Pancreas (tissue), 10 donors: ENCODE results near the gene SIT1. TPM values are rescaled to one million over a fixed set of nuclear protein-coding genes. Genes with fewer than 3 reads are reported as not detected.
A peak's percentile ranks its signal among the peaks of the same experiment; 100 is the strongest.
"Not testable (repeated sequence)": the region's sequence is repeated elsewhere in the genome, so short reads cannot be mapped to it uniquely, and the experiment has no call there.

Experiments
- ATAC-seq, 4 donors: fragments of 200-7000 bp; cut with Tn5 transposase; one replicate each; pipeline versions ENCODE4 v1.8.0 to v1.9.1; 2020; ENCODE audit warnings: mild to moderate bottlenecking in 4 of 4, moderate library complexity in 4 of 4
- DNase-seq, 6 donors: peaks; one replicate each; pipeline ENCODE4 v3.0.0-alpha.2; 2020
- FAIRE-seq: peaks from 2 replicates; lab custom pipeline; 2012; peaks lifted over from hg19 to GRCh38; lab: Jason Lieb, UNC
- H3K27ac ChIP-seq, 4 donors: fragments of 200-600 bp; sonication (generic); 1 replicate in 3 of 4; 2 replicates in 1 of 4; pipeline versions ENCODE4 v1.5.0 to v1.8.0; 2020
- H3K27me3 ChIP-seq, 4 donors: fragments of 200-600 bp; one replicate each; pipeline ENCODE4 v1.8.0; 2021
- H3K36me3 ChIP-seq, 3 donors: fragments of 200-600 bp; sonication (generic) in 1 of 3; one replicate each; pipeline versions ENCODE4 v1.5.0 to v1.8.0; 2020 to 2021
- H3K4me1 ChIP-seq, 3 donors: fragments of 200-600 bp; one replicate each; pipeline ENCODE4 v1.8.0; 2021
- H3K4me3 ChIP-seq, 4 donors: fragments of 200-600 bp; sonication (generic) in 2 of 4; one replicate each; pipeline versions ENCODE4 v1.5.0 to v1.8.0; 2020 to 2021
- H3K9me3 ChIP-seq, 4 donors: fragments of 200-600 bp; one replicate each; pipeline ENCODE4 v1.8.0; 2021
- WGBS, 2 donors: extraction: QIAGEN DNeasy Blood & Tissue Kit; methylation state at CpG; one replicate each; pipeline ENCODE4 v1.1.7; 2013; 5-methylcytosine and 5-hydroxymethylcytosine counted together
- intact Hi-C, 3 donors: fragments of 100-400 bp; cut with DNase I; formaldehyde crosslinking; loops; one replicate each; pipeline versions ENCODE4 v1.11.1 to v1.14.2; 2022
- polyA plus RNA-seq, 2 donors: library from polyadenylated mRNA; stranded (reverse); fragments of 200-250 nt; gene quantifications; one replicate each; pipeline ENCODE4 v1.2.3, GENCODE V29; 2013
- total RNA-seq, 6 donors: library from RNA; stranded (reverse); fragmentation: NEBNext Ultra II Directional in 4 of 6; extraction: Animal tissue kit (Norgen Biotek cat#: 25700) in 4 of 6; gene quantifications; one replicate each; pipeline versions ENCODE4 v1.2.1 to v1.2.4, GENCODE V29; 2021 to 2023
- TF ChIP-seq, protein P1 (sequence below), 4 donors: fragments of 200-600 bp; sonication (generic) in 3 of 4; IDR thresholded peaks; one replicate each; pipeline versions ENCODE4 v1.5.0 to v1.8.0; 2021; ENCODE audit warnings: antibody characterized with exemption in 4 of 4
- donor health status: healthy with polysubstance abuse.
- donor health status: DM: no; HTN: no; CAD: no; lungs with moderate emphysema.
- donor health status: DM: no; HTN: no; CAD: no.
- donor health status: control.
- donor health status: control.
- donor health status: Bipolar disorder and iron deficiency.
- donor health status: DM: yes; HTN: yes; CAD: no.
- donor health status: DM: no; HTN: no; CAD: no.
- donor health status: DM: no; HTN: no; CAD: no.
- donor health status: DM: yes; HTN: yes; CAD: no.

The SIT1 gene
- total and polyA plus RNA-seq, 8 donors = 0.25 to 0.59 (median 0.43) TPM; not detected in 2

- peak overlapping the region in 3 of 4 donors; percentile 20 to 45 (median 28) for H3K4me3 ChIP-seq
- no peaks in the 10 kb centered on the region for H3K36me3 ChIP-seq
- WGBS, 2 donors = 14 to 20% methylated on average over 39 to 51 of the region's 51 CpGs
- FAIRE-seq (no peak), ATAC-seq (peak; percentile 47 to 77 (median 66)), DNase-seq (peak; percentile 39 to 79 (median 66))
- TF ChIP-seq, protein P1, sequence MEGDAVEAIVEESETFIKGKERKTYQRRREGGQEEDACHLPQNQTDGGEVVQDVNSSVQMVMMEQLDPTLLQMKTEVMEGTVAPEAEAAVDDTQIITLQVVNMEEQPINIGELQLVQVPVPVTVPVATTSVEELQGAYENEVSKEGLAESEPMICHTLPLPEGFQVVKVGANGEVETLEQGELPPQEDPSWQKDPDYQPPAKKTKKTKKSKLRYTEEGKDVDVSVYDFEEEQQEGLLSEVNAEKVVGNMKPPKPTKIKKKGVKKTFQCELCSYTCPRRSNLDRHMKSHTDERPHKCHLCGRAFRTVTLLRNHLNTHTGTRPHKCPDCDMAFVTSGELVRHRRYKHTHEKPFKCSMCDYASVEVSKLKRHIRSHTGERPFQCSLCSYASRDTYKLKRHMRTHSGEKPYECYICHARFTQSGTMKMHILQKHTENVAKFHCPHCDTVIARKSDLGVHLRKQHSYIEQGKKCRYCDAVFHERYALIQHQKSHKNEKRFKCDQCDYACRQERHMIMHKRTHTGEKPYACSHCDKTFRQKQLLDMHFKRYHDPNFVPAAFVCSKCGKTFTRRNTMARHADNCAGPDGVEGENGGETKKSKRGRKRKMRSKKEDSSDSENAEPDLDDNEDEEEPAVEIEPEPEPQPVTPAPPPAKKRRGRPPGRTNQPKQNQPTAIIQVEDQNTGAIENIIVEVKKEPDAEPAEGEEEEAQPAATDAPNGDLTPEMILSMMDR (IDR thresholded peaks at IDR 0.05) = no peak
- intact Hi-C loops = no loop called here
- H3K27ac ChIP-seq = no peak overlapping the region
- H3K9me3 ChIP-seq = no peaks in the 10 kb centered on the region
- no peaks in the 10 kb centered on the region for H3K27me3 ChIP-seq
- no peaks in the 10 kb centered on the region for H3K4me1 ChIP-seq
Observed at GRCh38 chr9:35616681-35617459, 33.9 kb downstream of the SIT1 start.

DNA sequence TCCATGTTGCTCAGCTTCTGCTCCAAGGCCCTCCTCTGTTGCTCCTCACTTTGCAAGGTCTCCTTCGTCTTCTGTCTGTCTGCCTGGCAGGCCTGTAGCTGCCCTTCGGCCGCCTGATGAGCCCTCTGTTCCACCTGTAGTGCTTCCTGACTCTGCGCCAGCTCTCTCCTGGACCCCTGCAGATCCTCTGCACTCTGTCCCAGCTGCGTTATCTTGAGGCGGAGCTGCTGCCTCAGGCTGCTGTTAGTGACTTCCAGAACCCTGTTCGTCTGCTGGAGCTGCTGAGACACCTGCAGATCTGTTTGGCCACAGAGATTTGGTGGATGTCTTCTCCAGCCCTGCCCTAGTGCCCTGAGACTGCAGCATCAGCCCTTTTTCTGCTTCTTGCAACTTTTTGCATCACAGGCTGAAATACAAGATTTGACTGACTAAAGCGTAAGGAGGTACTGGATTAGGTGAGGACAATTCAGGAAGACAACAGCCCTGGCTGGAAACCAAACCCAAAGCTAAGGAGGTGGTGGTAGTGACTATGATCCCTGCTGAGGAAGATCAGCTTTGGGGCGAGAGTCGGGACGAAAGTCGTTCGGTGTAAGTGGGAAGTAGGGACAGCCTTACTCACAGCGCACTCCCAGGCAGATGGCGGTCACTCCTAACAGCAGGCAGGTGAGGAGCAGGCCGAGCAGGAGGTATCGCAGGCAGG, 34.6 kb downstream of the SIT1 start:
- no peak for ATAC-seq
- WGBS, 2 donors = 83 to 89% methylated on average over 17 of the region's 17 CpGs
- no peak overlapping the region for H3K4me3 ChIP-seq
- no peaks in the 10 kb centered on the region for H3K9me3 ChIP-seq
- DNase-seq = no peak
- H3K27me3 ChIP-seq = no peaks in the 10 kb centered on the region
- intact Hi-C loops = no loop called here
- no peaks in the 10 kb centered on the region for H3K36me3 ChIP-seq
- no peak for FAIRE-seq
- TF ChIP-seq, protein P1 (IDR thresholded peaks at IDR 0.05) = no peak
- no peak overlapping the region for H3K27ac ChIP-seq
- H3K4me1 ChIP-seq = no peaks in the 10 kb centered on the region

DNA sequence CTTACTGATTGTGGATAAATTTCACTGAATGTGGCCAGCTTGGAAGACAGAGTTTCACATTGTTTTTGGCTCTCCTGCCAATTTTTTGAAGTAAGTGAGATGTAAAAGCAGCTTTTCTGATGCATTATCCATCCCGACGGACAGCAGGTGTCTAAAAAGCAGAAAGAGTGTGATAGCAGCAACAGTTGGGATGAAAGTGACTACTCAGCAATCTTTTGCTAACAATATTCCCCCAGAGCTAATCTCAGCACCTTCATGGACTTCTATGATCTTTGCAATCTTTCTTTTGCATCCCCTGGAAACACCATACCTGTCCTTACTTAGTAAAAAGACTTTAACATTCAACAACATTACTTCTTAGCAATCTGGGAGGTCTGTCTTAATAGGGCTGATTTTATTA, 37.9 kb downstream of the SIT1 start:
- H3K36me3 ChIP-seq = peaks cover 0 to 11% (median 0%) of the 10 kb centered on the region in 3 donors
- intact Hi-C loops = no loop called here
- no peak overlapping the region for H3K4me3 ChIP-seq
- H3K9me3 ChIP-seq = no peaks in the 10 kb centered on the region
- no peak overlapping the region for H3K27ac ChIP-seq
- no peaks in the 10 kb centered on the region for H3K4me1 ChIP-seq
- 79 to 86% methylated on average over 2 of the region's 2 CpGs for WGBS, 2 donors
- TF ChIP-seq, protein P1 (IDR thresholded peaks at IDR 0.05) = no peak
- ATAC-seq (no peak), DNase-seq (no peak), FAIRE-seq (no peak)
- no peaks in the 10 kb centered on the region for H3K27me3 ChIP-seq

GRCh38 chr9:35612066-35612465, 38.7 kb downstream of the SIT1 start:
- DNase-seq, H3K9me3 ChIP-seq, H3K27me3 ChIP-seq, H3K4me3 ChIP-seq, intact Hi-C loops, ATAC-seq, FAIRE-seq, H3K4me1 ChIP-seq, H3K27ac ChIP-seq: not testable (repeated sequence)
- H3K36me3 ChIP-seq = peaks cover 0 to 11% (median 0%) of the 10 kb centered on the region in 3 donors
- 82 to 83% methylated on average over 4 of the region's 4 CpGs for WGBS, 2 donors

DNA sequence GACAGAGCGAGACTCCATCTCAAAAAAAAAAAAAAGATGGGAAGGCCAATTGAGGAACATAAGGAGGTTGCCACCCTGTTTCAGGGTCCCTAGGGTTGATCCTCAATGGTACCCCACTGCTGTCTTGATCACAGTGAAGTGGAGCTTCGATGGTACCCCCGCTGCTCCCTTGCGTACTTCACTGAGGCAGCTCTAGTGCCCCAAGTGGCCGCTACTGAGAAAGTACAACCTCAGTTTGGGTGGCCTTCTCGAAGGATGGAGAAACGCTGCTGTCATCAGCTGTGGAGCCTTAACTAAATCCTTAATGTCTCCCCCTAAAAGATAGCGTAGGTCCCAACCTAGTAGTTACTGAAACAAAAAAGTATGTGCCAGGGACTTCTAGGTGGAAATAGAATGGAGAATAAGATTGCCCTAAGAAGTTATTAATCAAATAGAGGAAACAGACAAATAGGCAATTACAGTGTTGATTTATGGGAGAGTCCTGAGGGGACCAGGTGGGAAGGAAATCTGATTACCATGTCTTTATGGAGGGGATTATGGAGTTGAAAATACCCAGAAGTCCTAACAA, 39.4 kb downstream of the SIT1 start:
- ATAC-seq (peak; percentile 56 to 83 (median 72)), FAIRE-seq (no peak), DNase-seq (no peak)
- Histone ChIP-seq H3K27me3 (no peaks in the 10 kb centered on the region), H3K9me3 (no peaks in the 10 kb centered on the region), H3K27ac (no peak overlapping the region), H3K36me3 (peaks cover 0 to 11% (median 0%) of the 10 kb centered on the region in 3 donors), H3K4me3 (no peak overlapping the region), H3K4me1 (peaks cover 0 to 7% (median under 1%) of the 10 kb centered on the region in 3 donors)
- TF ChIP-seq, protein P1 (IDR thresholded peaks at IDR 0.05) = peak; percentile 19 to 53 (median 40)
- 18 to 19% methylated on average over 8 of the region's 8 CpGs for WGBS, 2 donors
- intact Hi-C loops = no loop called here
